NB4 (cell line): Measurements from ENCODE around the gene PIEZO2.
"Not testable (repeated sequence)": the region's sequence is repeated elsewhere in the genome, so short reads cannot be mapped to it uniquely, and the experiment has no call there.

Experiments
- DNase-seq: peaks from one replicate; pipeline ENCODE4 v3.0.0; 2010; ENCODE audit warnings: low read depth
- H3K4me3 ChIP-seq: one replicate; pipeline ENCODE4 v1.5.1; 2011; ENCODE audit warnings: mild to moderate bottlenecking, low read depth, low read length, moderate library complexity
- MYC ChIP-seq: IDR thresholded peaks from 2 replicates; pipeline ENCODE4 v1.6.1; 2011; ENCODE audit warnings: low read depth, low read length
- POLR2A ChIP-seq: IDR thresholded peaks from 2 replicates; pipeline ENCODE4 v1.6.1; 2011; ENCODE audit warnings: mild to moderate bottlenecking; ENCODE audit not compliant: insufficient read length; ENCODE audit errors: extremely low read depth
- TF ChIP-seq, protein P1 (sequence below): IDR thresholded peaks from 2 replicates; pipeline ENCODE4 v1.6.1; 2011; ENCODE audit warnings: low read depth, low read length
- TF ChIP-seq, protein P2 (sequence below): IDR thresholded peaks from one replicate; pipeline ENCODE4 v1.5.1; 2012; ENCODE audit warnings: low read depth, low read length

The PIEZO2 gene

DNA sequence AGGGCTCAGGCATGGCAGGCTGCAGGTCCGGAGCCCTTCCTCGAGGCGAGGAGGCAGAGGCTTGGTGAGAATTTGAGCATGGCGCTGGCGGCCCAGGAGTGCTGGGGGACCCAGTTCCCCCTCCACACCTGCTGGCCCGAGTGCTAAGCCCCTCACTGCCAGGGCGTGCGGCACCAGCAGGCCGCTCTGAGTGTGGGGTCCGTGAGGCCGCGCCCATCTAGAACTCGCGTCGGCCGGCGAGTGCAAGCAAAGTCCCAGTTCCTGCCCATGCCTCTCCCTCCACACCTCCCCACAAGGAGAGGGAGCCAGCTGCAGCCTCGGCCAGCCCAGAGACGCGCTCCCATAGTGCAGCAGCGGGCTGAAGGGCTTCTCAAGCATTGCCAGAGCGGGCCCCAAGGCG is 233.0 kb downstream of the PIEZO2 start:
- TF ChIP-seq MYC (no peak), POLR2A (no peak)
- TF ChIP-seq, protein P1, sequence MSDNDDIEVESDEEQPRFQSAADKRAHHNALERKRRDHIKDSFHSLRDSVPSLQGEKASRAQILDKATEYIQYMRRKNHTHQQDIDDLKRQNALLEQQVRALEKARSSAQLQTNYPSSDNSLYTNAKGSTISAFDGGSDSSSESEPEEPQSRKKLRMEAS = no peak
- DNase-seq = no peak
- no peak overlapping the region for H3K4me3 ChIP-seq

DNA sequence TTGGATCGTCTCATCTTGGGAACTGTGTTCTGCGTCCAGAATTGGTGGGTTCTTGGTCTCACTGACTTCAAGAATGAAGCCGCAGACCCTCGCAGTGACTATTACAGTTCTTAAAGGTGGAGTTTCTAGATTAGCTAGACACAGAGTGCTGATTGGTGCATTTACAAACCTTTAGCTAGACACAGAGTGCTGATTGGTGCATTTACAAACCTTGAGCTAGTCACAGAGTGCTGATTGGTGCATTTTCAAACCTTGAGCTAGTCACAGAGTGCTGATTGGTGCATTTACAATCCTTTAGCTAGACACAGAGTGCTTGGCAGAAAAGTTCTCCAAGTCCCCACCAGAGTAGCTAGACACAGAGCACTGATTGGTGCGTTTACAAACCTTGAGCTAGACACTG is 233.6 kb downstream of the PIEZO2 start:
- H3K4me3 ChIP-seq, DNase-seq: not testable (repeated sequence)

DNA sequence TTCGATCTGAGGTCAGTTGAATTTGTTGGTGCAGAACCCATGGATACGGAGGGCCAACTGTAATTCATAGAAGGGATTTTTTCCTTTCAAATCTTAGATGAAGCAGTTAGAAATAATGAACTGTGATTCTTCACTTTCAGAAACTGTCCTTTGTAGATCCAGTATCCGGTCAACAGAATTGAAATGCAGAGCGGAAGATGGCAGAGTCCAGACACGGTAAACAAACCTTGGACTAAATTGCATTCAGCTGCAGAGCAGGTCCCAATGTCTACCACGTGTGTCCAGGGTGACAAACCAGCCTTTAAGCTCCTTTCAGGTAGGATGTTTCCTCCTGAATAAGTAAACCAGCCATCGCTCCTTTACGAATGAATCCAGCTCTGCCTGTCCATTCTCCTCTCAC is 234.8 kb downstream of the PIEZO2 start:
- not testable (repeated sequence) for DNase-seq, H3K4me3 ChIP-seq

DNA sequence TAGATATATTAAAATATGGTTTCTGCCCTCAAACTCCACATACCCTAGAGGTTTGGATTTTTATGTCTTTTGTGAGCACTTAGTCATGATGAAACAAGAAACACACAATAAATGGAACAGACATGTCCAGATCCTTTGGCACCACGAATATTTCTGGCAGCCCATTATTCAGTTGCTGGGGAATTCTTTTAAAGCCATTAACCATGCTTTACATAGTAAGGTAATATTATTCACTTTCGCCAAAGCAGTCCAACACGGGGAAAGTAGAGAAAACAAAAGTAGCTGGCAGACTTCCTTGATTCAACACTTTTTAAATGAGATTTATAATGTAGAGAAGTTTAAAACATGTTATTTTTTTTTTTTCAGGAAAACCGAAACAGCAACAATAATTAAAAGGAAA is 235.4 kb downstream of the PIEZO2 start:
- no peak overlapping the region for H3K4me3 ChIP-seq
- TF ChIP-seq, protein P2, sequence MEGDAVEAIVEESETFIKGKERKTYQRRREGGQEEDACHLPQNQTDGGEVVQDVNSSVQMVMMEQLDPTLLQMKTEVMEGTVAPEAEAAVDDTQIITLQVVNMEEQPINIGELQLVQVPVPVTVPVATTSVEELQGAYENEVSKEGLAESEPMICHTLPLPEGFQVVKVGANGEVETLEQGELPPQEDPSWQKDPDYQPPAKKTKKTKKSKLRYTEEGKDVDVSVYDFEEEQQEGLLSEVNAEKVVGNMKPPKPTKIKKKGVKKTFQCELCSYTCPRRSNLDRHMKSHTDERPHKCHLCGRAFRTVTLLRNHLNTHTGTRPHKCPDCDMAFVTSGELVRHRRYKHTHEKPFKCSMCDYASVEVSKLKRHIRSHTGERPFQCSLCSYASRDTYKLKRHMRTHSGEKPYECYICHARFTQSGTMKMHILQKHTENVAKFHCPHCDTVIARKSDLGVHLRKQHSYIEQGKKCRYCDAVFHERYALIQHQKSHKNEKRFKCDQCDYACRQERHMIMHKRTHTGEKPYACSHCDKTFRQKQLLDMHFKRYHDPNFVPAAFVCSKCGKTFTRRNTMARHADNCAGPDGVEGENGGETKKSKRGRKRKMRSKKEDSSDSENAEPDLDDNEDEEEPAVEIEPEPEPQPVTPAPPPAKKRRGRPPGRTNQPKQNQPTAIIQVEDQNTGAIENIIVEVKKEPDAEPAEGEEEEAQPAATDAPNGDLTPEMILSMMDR = no peak
- TF ChIP-seq, protein P1 = no peak
- TF ChIP-seq POLR2A = no peak
- TF ChIP-seq MYC = no peak
- no peak for DNase-seq

DNA sequence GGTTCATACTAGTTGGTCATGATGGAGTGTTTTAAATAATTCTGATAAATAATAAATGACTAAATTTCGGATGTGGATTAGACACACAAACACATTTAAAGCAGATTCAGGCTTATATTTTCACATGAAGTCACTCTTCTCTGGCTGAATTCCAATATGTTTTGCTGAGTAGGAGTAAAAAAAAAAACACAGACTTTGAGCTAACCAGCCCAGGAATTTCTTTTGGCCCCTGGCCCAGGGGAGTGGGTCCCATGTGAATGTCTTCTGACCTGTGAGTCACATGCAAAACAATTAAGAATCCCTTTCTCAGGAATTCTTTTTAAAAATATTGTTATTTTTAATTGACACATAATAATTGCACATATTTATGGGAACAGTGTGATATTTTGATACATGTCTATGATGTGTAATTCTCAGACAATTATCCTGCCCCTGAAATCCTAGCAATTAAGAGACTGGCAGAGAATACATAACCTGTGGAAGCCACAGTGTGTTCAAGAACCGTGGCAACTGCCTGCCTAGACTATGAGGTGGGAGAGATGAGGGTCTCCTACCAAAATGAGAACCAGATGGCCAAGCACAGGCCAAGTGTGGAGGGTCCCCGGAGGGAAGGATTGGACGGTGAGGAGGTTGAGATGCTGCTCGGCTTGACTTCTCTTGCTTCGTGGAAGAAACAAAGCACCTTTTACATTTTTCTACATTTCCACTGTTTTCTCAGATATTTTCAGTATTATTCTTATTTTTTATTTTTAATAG is 236.4 kb downstream of the PIEZO2 start:
- TF ChIP-seq, protein P2 = no peak
- TF ChIP-seq POLR2A (no peak), MYC (no peak)
- DNase-seq = no peak
- no peak overlapping the region for H3K4me3 ChIP-seq

DNA sequence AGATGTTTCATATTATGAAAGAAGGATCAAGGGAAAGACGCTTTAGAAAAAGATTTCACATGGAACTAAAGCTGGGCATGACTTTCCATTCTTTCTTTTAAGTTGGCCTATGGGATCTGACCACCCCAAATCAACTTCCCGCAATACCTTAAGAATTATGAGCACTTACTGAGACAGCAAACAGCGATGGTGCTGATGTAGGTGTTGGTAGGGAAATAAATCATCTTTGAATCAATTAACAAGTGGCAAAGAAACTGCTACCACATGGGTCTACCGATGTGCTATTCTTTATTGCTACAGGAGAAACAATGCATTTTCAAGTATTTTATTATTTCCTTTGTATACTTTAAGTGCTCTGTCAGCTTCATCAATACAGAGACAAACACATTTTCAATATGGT is 239.6 kb downstream of the PIEZO2 start:
- TF ChIP-seq, protein P2 = no peak
- TF ChIP-seq MYC (no peak), POLR2A (no peak)
- TF ChIP-seq, protein P1 = no peak
- DNase-seq = no peak
- H3K4me3 ChIP-seq = no peak overlapping the region

DNA sequence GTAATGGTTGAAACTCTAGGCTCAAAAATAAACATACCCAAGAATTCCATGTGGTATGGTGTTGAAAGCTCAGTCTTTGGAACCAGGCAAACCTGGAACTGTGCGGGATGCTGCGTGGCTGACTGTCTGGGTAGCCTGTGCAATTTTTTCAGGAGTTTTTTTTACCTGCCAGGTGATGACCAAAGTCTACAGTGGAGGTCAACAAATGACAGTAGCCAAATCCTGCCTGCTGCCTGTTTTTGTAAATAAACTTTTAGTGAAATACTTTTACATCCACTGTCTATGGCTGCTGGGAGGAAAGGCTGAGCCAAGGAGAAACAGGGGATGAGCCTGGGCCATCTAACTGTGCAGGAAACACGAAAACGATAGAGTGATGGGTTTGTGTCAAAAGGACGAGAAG is 240.6 kb downstream of the PIEZO2 start:
- TF ChIP-seq, protein P1 = no peak
- TF ChIP-seq POLR2A (no peak), MYC (no peak)
- TF ChIP-seq, protein P2 = no peak
- H3K4me3 ChIP-seq = no peak overlapping the region
- DNase-seq = no peak
